GM23338 (cell line): ENCODE results near the gene CDYL. TPM values are rescaled to one million over a fixed set of nuclear protein-coding genes. Genes with fewer than 3 reads are reported as not detected.
"Not testable (repeated sequence)": the region's sequence is repeated elsewhere in the genome, so short reads cannot be mapped to it uniquely, and the experiment has no call there.

ENCODE experiments used
- ATAC-seq: fragments of 200-7000 bp; cut with Tn5 transposase; 3 replicates; pipeline ENCODE4 v1.9.1; 2020
- DNase-seq: peaks from one replicate; pipeline ENCODE4 v3.0.0-alpha.2; 2015; ENCODE audit warnings: low spot score
- H2AFZ ChIP-seq: fragments of 200-600 bp; sonication (generic); 2 replicates; pipeline ENCODE4 v1.8.0; 2016; ENCODE audit warnings: antibody characterized with exemption, mild to moderate bottlenecking, moderate library complexity
- H3F3A ChIP-seq: fragments of 200-600 bp; sonication (generic); replicated peaks from 2 replicates; pipeline ENCODE4 v1.8.0; 2017; ENCODE audit warnings: antibody characterized with exemption, mixed run types, low read depth
- H3K27ac ChIP-seq: fragments of 200-600 bp; sonication (generic); 2 replicates; pipeline ENCODE4 v1.6.1; 2016; ENCODE audit warnings: low read depth
- H3K27me3 ChIP-seq: fragments of 200-600 bp; sonication (generic); 2 replicates; pipeline ENCODE4 v1.8.0; 2016; ENCODE audit warnings: mild to moderate bottlenecking, mixed run types, moderate library complexity; ENCODE audit not compliant: insufficient read depth
- H3K36me3 ChIP-seq: fragments of 200-600 bp; sonication (generic); 2 replicates; pipeline ENCODE4 v1.8.0; 2016; ENCODE audit warnings: mild to moderate bottlenecking; ENCODE audit not compliant: insufficient read depth
- H3K4me1 ChIP-seq: fragments of 200-600 bp; sonication (generic); 2 replicates; pipeline ENCODE4 v1.8.0; 2016; ENCODE audit warnings: mild to moderate bottlenecking, moderate library complexity; ENCODE audit not compliant: insufficient read depth
- H3K4me2 ChIP-seq: fragments of 200-600 bp; sonication (generic); 2 replicates; pipeline ENCODE4 v1.7.1; 2017; ENCODE audit warnings: mixed run types
- H3K4me3 ChIP-seq: fragments of 200-600 bp; sonication (generic); 2 replicates; pipeline ENCODE4 v1.6.1; 2016; ENCODE audit warnings: mixed run types
- H3K79me2 ChIP-seq: fragments of 200-600 bp; sonication (generic); replicated peaks from 2 replicates; pipeline ENCODE4 v1.8.0; 2017; ENCODE audit warnings: mild to moderate bottlenecking; ENCODE audit not compliant: insufficient read depth
- H3K9me2 ChIP-seq: fragments of 200-600 bp; sonication (generic); 2 replicates; pipeline ENCODE4 v1.8.0; 2017; ENCODE audit not compliant: insufficient read depth
- H4K20me1 ChIP-seq: fragments of 200-600 bp; sonication (generic); replicated peaks from 2 replicates; pipeline ENCODE4 v1.8.0; 2017; ENCODE audit warnings: mild to moderate bottlenecking; ENCODE audit not compliant: insufficient read depth
- H3K27ac Mint-ChIP-seq: 2 replicates; pipeline ENCODE4 v1.8.0; 2020; ENCODE audit warnings: inconsistent platforms, mild to moderate bottlenecking, moderate library complexity, mixed read lengths
- H3K27me3 Mint-ChIP-seq: 3 replicates; pipeline ENCODE4 v1.8.0; 2022; ENCODE audit warnings: low read depth, mild to moderate bottlenecking, moderate library complexity, mixed read lengths, inconsistent platforms; ENCODE audit not compliant: insufficient read depth, poor library complexity
- H3K36me3 Mint-ChIP-seq: 3 replicates; pipeline ENCODE4 v1.8.0; 2021; ENCODE audit warnings: low read depth, mild to moderate bottlenecking, inconsistent platforms, moderate library complexity, mixed read lengths
- H3K4me1 Mint-ChIP-seq: 3 replicates; pipeline ENCODE4 v1.8.0; 2020; ENCODE audit warnings: mild to moderate bottlenecking, inconsistent platforms, mixed read lengths
- H3K4me3 Mint-ChIP-seq: 3 replicates; pipeline ENCODE4 v1.8.0; 2021; ENCODE audit warnings: moderate library complexity, mild to moderate bottlenecking, inconsistent platforms, mixed read lengths
- H3K9me3 Mint-ChIP-seq: 3 replicates; pipeline ENCODE4 v1.8.0; 2020; ENCODE audit warnings: moderate library complexity, mild to moderate bottlenecking, inconsistent platforms, mixed read lengths
- CREB1 ChIP-seq: fragments of 250-450 bp; sonication (Bioruptor Pico); IDR thresholded peaks from 2 replicates; pipeline ENCODE4 v1.5.0; 2020; ENCODE audit warnings: low read depth, mild to moderate bottlenecking, moderate library complexity
- EZH2 ChIP-seq: fragments of 200-600 bp; sonication (generic); IDR thresholded peaks from one replicate; pipeline ENCODE4 v1.8.0; 2017; ENCODE audit warnings: antibody characterized with exemption, mild to moderate bottlenecking, low read depth; ENCODE audit not compliant: unreplicated experiment
- EZH2phosphoT487 ChIP-seq: fragments of 200-600 bp; sonication (generic); IDR thresholded peaks from one replicate; pipeline ENCODE4 v1.8.1; 2018; ENCODE audit warnings: antibody characterized with exemption; ENCODE audit not compliant: unreplicated experiment
- POLR2AphosphoS5 ChIP-seq: IDR thresholded peaks from 2 replicates; pipeline ENCODE4 v1.6.1; 2016; ENCODE audit warnings: antibody characterized with exemption, low read depth
- STAT1 ChIP-seq: IDR thresholded peaks from one replicate; pipeline ENCODE4 v1.6.1; 2016; ENCODE audit warnings: antibody characterized with exemption; ENCODE audit not compliant: unreplicated experiment
- ZNF114 ChIP-seq: fragments of 250-450 bp; sonication (Bioruptor Pico); IDR thresholded peaks from 2 replicates; pipeline ENCODE4 v1.5.0; 2020; ENCODE audit warnings: mild to moderate bottlenecking, moderate library complexity
- polyA plus RNA-seq: library from polyadenylated mRNA; unstranded; fragments of >200 nt; fragmentation: Nextera tagmentation; extraction: Ambion mirVana; gene quantifications from 2 replicates; pipeline ENCODE4 v1.2.1, GENCODE V29; 2016
- total RNA-seq: library from RNA; depleted of rRNA; stranded (reverse); fragments of >200 nt; shearing (Covaris generic); gene quantifications from 2 replicates; pipeline ENCODE4 v1.2.3, GENCODE V29; 2014
- TF ChIP-seq, protein P1 (sequence below): IDR thresholded peaks from one replicate; pipeline ENCODE4 v1.6.1; 2018; ENCODE audit warnings: antibody characterized with exemption; ENCODE audit not compliant: unreplicated experiment
- TF ChIP-seq, protein P2 (sequence below), 2 experiments: fragments of 200-600 bp in 1 of 2; sonication (generic) in 1 of 2; conservative IDR thresholded peaks; 2 replicates each; pipeline versions ENCODE4 v1.5.1 to v1.6.1; 2016 to 2017; ENCODE audit warnings: antibody characterized with exemption in 2 of 2, low read depth in 2 of 2, mild to moderate bottlenecking in 2 of 2, moderate library complexity in 1 of 2

CDYL gene
- total and polyA plus RNA-seq, 2 experiments from 2014 or later: 67.2 to 128 TPM

DNA sequence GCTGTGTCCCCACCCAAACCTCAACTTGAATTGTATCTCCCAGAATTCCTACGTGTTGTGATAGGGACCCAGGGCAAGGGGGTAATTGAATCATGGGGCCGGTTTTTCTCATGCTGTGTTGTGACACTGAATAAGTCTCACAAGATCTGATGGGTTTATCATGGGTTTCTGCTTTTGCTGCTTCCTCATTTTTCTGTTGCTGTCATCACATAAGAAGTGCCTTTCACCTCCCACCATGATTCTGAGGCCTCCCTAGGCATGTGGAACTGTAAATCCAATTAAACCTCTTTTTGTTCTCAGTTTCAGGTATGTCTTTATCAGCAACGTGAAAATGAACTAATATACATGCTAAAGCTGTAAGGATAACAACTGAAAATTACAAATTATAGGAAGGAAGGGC is 88.3 kb downstream of the CDYL start (continued):
- TF ChIP-seq EZH2phosphoT487: no peak
- TF ChIP-seq, protein P1, sequence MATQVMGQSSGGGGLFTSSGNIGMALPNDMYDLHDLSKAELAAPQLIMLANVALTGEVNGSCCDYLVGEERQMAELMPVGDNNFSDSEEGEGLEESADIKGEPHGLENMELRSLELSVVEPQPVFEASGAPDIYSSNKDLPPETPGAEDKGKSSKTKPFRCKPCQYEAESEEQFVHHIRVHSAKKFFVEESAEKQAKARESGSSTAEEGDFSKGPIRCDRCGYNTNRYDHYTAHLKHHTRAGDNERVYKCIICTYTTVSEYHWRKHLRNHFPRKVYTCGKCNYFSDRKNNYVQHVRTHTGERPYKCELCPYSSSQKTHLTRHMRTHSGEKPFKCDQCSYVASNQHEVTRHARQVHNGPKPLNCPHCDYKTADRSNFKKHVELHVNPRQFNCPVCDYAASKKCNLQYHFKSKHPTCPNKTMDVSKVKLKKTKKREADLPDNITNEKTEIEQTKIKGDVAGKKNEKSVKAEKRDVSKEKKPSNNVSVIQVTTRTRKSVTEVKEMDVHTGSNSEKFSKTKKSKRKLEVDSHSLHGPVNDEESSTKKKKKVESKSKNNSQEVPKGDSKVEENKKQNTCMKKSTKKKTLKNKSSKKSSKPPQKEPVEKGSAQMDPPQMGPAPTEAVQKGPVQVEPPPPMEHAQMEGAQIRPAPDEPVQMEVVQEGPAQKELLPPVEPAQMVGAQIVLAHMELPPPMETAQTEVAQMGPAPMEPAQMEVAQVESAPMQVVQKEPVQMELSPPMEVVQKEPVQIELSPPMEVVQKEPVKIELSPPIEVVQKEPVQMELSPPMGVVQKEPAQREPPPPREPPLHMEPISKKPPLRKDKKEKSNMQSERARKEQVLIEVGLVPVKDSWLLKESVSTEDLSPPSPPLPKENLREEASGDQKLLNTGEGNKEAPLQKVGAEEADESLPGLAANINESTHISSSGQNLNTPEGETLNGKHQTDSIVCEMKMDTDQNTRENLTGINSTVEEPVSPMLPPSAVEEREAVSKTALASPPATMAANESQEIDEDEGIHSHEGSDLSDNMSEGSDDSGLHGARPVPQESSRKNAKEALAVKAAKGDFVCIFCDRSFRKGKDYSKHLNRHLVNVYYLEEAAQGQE: no peak
- no peak for TF ChIP-seq STAT1
- TF ChIP-seq POLR2AphosphoS5: no peak
- TF ChIP-seq EZH2: no peak
- TF ChIP-seq, protein P2, sequence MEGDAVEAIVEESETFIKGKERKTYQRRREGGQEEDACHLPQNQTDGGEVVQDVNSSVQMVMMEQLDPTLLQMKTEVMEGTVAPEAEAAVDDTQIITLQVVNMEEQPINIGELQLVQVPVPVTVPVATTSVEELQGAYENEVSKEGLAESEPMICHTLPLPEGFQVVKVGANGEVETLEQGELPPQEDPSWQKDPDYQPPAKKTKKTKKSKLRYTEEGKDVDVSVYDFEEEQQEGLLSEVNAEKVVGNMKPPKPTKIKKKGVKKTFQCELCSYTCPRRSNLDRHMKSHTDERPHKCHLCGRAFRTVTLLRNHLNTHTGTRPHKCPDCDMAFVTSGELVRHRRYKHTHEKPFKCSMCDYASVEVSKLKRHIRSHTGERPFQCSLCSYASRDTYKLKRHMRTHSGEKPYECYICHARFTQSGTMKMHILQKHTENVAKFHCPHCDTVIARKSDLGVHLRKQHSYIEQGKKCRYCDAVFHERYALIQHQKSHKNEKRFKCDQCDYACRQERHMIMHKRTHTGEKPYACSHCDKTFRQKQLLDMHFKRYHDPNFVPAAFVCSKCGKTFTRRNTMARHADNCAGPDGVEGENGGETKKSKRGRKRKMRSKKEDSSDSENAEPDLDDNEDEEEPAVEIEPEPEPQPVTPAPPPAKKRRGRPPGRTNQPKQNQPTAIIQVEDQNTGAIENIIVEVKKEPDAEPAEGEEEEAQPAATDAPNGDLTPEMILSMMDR (conservative IDR thresholded peaks at IDR 0.05; ENCODE audit: low read depth in 2 of 2): no peak
- TF ChIP-seq CREB1: no peak
- no peak for TF ChIP-seq ZNF114 (CRISPR knock-in tag)

DNA sequence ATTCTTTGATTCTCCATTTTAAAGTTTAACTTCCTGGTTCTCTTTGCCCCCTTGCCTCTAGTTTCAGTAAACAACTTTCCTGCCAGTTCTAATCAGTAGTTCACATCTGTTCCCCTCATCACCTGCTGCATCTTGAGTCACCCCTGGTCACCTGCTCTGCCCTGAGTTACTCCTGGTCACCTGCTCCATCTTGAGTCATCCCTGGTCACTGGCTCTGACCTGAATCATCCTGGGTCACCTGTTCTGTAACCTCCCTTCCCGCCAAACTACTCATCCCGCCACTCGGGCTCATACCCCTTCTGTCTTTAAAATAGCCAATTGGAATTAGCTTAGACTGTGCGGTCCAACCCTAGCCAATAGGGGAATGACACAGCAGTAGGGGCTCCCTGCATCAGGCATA is 88.8 kb downstream of the CDYL start:
- Mint-ChIP-seq H3K4me1 (peaks cover 44% of the 10 kb centered on the region), H3K27me3 (peaks cover 14% of the 10 kb centered on the region), H3K27ac (peak overlapping the region; percentile 48; the same call in 1 of the 2 replicates), H3K36me3 (peaks cover 30% of the 10 kb centered on the region)
- not testable (repeated sequence) for H3K9me2 ChIP-seq, H3K9me3 Mint-ChIP-seq, H3K27me3 ChIP-seq, H3K4me3 Mint-ChIP-seq, H3K36me3 ChIP-seq, H2AFZ ChIP-seq, H3K4me2 ChIP-seq, H3F3A ChIP-seq, H3K4me3 ChIP-seq, DNase-seq
- H4K20me1 ChIP-seq: peaks cover 68% of the 10 kb centered on the region
- peak overlapping the region; percentile 27; the same call in 1 of the 2 replicates for H3K27ac ChIP-seq
- peaks cover 33% of the 10 kb centered on the region for H3K4me1 ChIP-seq
- H3K79me2 ChIP-seq: peaks cover 100% of the 10 kb centered on the region
- ATAC-seq: peak; percentile 50; the same call in 2 of the 3 replicates
